ENCODE measurements around the gene GRM8.

- no peak for TF ChIP-seq HDAC6 (IDR thresholded peaks at IDR 0.05; ENCODE audit: unreplicated experiment)
- TF ChIP-seq ATF3 (IDR thresholded peaks at IDR 0.05; ENCODE audit: borderline replicate concordance, extremely low read depth, low read depth, low read length) = no peak
- no peak for TF ChIP-seq SUZ12 (IDR thresholded peaks at IDR 0.05; ENCODE audit: unreplicated experiment)
- TF ChIP-seq CEBPZ (IDR thresholded peaks at IDR 0.05; ENCODE audit: low read depth, low read length) = no peak
- TF ChIP-seq PRDM15 (CRISPR knock-in tag; IDR thresholded peaks at IDR 0.05) = no peak
- TF ChIP-seq CTCF (IDR thresholded peaks at IDR 0.05 in 2 of 3, conservative IDR thresholded peaks at IDR 0.05 in 1 of 3; ENCODE audit: control insufficient read depth in 2 of 3, extremely low read depth in 1 of 3, insufficient read depth in 1 of 3, low read depth in 3 of 3, low read length in 3 of 3) = no peak
- no peak for TF ChIP-seq HCFC1 (IDR thresholded peaks at IDR 0.05; ENCODE audit: low read length)
- no peak for TF ChIP-seq BCLAF1 (IDR thresholded peaks at IDR 0.05)
- TF ChIP-seq TAF1 (IDR thresholded peaks at IDR 0.05; ENCODE audit: borderline replicate concordance, low read depth, low read length) = no peak
- TF ChIP-seq SP1 (IDR thresholded peaks at IDR 0.05; ENCODE audit: low read depth, low read length) = no peak
- TF ChIP-seq REST (IDR thresholded peaks at IDR 0.05; ENCODE audit: low read depth, low read length) = no peak
- no peak for TF ChIP-seq RAD21 (IDR thresholded peaks at IDR 0.05; ENCODE audit: insufficient read depth, low read depth, low read length)
- no peak for TF ChIP-seq PKNOX1 (IDR thresholded peaks at IDR 0.05)
- no peak for TF ChIP-seq ZNF274 (IDR thresholded peaks at IDR 0.05; ENCODE audit: insufficient read depth, insufficient read length)
These were observed 717.6 kb downstream of the GRM8 start for GRCh38 chr7:126535176-126535575.

Measured in GM12878 (cell line).